Measurements from ENCODE around the gene STK39.

DNA sequence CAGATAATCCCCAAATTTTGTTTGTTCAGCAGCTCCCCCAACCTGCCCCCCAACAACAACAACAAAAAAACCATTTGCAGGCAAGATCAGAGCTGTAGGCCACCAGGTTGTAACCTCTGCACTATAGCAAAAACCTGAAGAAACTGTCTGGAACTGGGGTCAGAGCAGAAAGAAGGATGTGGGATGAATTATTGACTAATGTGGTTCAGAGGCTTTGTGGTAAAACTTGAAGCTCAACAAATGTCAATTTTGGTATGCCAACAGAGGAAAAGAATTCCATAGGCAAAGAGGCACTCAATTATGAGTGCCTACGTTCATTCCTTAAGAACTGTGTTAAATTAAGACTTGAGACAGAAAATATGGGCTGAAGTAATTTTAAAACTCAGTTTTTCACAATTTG, 255.1 kb downstream of the STK39 start:
- TF ChIP-seq CTCF (IDR thresholded peaks at IDR 0.05) (no peak), POLR2A (IDR thresholded peaks at IDR 0.05) (no peak)
